HG03521 (cell line): ENCODE data around the gene RIMBP2.

Experiments
- ATAC-seq: cut with Tn5 transposase; IDR thresholded peaks from one replicate; pipeline ENCODE4 v1.9.1; 2021; ENCODE audit warnings: mild to moderate bottlenecking, moderate library complexity; ENCODE audit not compliant: unreplicated experiment

RIMBP2 gene

DNA sequence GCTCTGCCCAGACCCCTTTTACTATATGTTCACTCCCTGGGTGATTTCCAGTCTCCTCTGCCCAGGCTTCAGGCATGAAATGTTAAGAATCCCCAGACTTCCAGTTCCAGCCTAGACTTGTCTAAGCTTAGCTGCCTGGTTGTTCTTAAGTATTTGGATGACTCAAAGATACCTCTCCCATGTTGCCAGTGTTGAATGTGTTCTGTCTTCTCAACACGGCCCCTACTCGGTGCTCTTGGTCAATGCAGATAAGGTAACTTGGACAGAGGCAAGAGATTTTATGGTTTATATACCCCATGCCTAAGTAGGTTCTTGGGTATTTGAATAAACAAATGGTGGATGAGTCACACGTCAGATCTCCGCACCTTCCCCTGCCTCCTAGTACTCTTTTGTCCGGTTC, 364.8 kb downstream of the RIMBP2 start:
- no peak for ATAC-seq

- ATAC-seq, result no peak
Measured at GRCh38 chr12:130350715-130351114, 365.4 kb downstream of the RIMBP2 start.

DNA sequence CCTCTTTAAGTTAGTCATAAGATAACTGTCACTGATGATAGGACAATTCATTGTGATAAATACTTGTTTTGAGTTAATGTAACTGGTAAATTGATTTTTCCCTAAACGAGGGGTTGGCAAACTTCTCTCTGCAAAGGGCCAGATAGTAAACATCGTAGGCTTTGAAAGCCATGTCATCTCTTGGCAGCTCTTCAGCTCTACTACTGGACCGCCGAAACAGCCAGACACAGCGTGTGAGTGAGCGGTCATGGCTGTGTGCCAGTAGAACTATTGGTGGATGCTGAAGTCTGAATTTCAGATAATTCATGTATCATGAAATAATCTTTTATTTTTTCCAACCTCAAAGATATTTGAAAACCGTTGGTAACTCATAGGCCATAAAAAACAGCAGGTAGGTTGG, 368.5 kb downstream of the RIMBP2 start:
- ATAC-seq, result no peak
